Neural crest cell (in vitro differentiated cells): Measurements from ENCODE around the gene ABCC3. TPM values are rescaled to one million over a fixed set of nuclear protein-coding genes. Genes with fewer than 3 reads are reported as not detected.
"Not testable (repeated sequence)": the region's sequence is repeated elsewhere in the genome, so short reads cannot be mapped to it uniquely, and the experiment has no call there.

Source experiments
- DNase-seq: peaks from one replicate; pipeline ENCODE4 v3.0.0; 2021; ENCODE audit warnings: low read depth, mixed read lengths, low spot score
- H3K27ac Mint-ChIP-seq: one replicate; pipeline ENCODE4 v1.8.0; 2021; ENCODE audit warnings: mild to moderate bottlenecking, mixed read lengths; ENCODE audit not compliant: unreplicated experiment
- H3K27me3 Mint-ChIP-seq: 2 replicates; pipeline ENCODE4 v1.8.0; 2021; ENCODE audit warnings: low read depth, mild to moderate bottlenecking, mixed read lengths
- H3K36me3 Mint-ChIP-seq: 2 replicates; pipeline ENCODE4 v1.8.0; 2021; ENCODE audit warnings: low read depth, mild to moderate bottlenecking, mixed read lengths
- H3K4me1 Mint-ChIP-seq: 2 replicates; pipeline ENCODE4 v1.8.0; 2021; ENCODE audit warnings: mixed read lengths
- H3K4me3 Mint-ChIP-seq: one replicate; pipeline ENCODE4 v1.8.0; 2021; ENCODE audit warnings: mild to moderate bottlenecking, mixed read lengths
- H3K9me3 Mint-ChIP-seq: 2 replicates; pipeline ENCODE4 v1.8.0; 2021; ENCODE audit warnings: mixed read lengths
- total RNA-seq: library from RNA; stranded (reverse); gene quantifications from 2 replicates; pipeline ENCODE4 v1.2.1, GENCODE V29; 2021
- TF ChIP-seq, protein P1 (sequence below): fragments of 200-600 bp; sonication (generic); conservative IDR thresholded peaks from 2 replicates; pipeline ENCODE4 v1.5.0; 2021; ENCODE audit warnings: antibody characterized with exemption, mild to moderate bottlenecking

The ABCC3 gene
- total RNA-seq, 1 donor from 2014 or later: not detected

DNA sequence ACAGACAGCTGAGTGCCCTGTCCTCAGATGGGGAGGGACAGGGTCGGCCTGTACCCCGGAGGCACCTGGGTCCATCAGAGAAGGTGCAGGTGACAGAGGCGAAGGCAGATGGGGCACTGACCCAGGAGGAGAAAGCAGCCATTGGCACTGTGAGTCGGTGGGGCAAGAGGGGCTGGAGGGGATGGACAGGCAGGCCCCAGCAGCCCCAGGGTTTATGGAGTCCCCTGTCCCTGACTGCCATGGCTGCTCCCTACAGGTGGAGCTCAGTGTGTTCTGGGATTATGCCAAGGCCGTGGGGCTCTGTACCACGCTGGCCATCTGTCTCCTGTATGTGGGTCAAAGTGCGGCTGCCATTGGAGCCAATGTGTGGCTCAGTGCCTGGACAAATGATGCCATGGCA is 40.9 kb downstream of the ABCC3 start:
- DNase-seq: no peak
- Mint-ChIP-seq H3K4me1 (no peaks in the 10 kb centered on the region), H3K27ac (no peak overlapping the region), H3K9me3 (no peaks in the 10 kb centered on the region), H3K27me3 (no peaks in the 10 kb centered on the region), H3K4me3 (no peak overlapping the region), H3K36me3 (no peaks in the 10 kb centered on the region)
- TF ChIP-seq, protein P1, sequence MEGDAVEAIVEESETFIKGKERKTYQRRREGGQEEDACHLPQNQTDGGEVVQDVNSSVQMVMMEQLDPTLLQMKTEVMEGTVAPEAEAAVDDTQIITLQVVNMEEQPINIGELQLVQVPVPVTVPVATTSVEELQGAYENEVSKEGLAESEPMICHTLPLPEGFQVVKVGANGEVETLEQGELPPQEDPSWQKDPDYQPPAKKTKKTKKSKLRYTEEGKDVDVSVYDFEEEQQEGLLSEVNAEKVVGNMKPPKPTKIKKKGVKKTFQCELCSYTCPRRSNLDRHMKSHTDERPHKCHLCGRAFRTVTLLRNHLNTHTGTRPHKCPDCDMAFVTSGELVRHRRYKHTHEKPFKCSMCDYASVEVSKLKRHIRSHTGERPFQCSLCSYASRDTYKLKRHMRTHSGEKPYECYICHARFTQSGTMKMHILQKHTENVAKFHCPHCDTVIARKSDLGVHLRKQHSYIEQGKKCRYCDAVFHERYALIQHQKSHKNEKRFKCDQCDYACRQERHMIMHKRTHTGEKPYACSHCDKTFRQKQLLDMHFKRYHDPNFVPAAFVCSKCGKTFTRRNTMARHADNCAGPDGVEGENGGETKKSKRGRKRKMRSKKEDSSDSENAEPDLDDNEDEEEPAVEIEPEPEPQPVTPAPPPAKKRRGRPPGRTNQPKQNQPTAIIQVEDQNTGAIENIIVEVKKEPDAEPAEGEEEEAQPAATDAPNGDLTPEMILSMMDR: no peak

DNA sequence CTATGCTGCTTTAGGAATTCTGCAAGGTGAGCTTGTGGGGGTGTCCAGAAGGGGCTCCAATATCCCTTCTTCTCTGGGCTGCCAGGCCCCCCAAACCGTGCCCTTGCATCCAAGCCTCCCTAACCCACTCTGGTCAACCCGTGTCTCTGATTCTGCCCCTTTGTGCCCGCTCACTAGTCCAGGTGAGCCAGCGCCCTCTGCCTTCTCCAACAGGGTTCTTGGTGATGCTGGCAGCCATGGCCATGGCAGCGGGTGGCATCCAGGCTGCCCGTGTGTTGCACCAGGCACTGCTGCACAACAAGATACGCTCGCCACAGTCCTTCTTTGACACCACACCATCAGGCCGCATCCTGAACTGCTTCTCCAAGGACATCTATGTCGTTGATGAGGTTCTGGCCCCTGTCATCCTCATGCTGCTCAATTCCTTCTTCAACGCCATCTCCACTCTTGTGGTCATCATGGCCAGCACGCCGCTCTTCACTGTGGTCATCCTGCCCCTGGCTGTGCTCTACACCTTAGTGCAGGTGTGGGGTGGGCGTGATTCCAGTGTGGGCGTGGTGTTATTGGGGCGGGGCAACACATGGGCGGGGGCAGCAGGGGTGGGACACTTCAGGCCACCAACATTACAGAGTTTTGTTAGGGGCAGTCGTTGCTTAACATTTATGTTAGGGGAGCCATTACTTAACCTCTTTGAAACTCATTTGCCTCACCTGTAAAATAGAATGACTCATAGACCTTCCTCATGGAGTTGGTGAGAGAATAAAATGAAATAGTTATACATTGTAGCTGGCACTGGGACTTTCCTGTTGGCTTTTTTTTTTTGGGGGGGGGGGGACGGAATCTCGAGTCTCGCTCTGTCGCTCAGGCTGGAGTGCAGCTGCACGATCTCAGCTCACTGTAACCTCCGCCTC is 41.6 kb downstream of the ABCC3 start:
- Mint-ChIP-seq H3K27ac (no peak overlapping the region), H3K4me3 (no peak overlapping the region), H3K36me3 (no peaks in the 10 kb centered on the region), H3K4me1 (peaks cover 4% of the 10 kb centered on the region), H3K9me3 (no peaks in the 10 kb centered on the region), H3K27me3 (no peaks in the 10 kb centered on the region)
- TF ChIP-seq, protein P1: no peak
- no peak for DNase-seq

DNA sequence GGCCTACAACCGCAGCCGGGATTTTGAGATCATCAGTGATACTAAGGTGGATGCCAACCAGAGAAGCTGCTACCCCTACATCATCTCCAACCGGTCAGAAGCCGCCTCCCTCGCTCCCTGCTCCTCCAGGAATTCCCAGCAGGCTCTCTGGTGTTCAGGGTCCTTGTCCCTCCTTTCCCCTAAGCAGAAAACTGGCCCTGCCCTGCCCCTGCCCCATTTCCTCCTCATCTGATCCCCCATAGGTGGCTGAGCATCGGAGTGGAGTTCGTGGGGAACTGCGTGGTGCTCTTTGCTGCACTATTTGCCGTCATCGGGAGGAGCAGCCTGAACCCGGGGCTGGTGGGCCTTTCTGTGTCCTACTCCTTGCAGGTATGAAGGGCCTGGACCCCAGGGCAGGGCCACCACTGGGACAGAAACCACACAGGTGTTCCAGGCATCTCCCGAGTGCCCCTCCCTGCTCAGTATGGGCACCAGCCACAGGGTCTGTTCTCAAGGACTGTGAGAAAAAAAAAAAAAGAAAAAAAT is 43.2 kb downstream of the ABCC3 start:
- H3K27ac Mint-ChIP-seq: no peak overlapping the region
- H3K9me3 Mint-ChIP-seq: no peaks in the 10 kb centered on the region

DNA sequence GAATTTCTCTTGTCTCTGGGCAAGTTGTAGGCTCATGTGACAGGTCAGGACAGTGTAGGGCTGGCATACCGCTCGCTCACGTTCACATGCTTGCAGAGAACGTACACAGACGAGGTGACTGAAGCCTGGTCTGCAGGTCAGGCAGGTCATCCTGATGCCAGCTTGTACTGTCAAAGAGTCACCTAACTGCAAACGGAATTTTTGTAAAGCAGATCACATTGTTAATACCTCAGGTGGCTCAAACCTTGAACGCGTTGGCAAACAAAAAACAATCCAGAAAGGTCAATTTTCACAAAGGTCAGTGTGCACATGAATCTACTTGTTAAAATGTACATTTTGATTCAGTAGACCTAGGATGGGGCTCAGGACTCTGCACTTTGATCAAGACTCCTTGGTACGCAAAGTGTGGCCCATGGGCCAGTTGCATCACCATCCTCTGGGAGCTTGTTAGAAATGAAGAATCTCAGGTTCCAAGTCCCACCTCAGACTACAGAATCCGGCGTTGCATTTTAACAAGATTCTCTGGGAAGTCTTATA is 44.4 kb downstream of the ABCC3 start:
- TF ChIP-seq, protein P1: no peak
- DNase-seq: no peak

More for the DNA sequence above, 43.2 kb downstream of the ABCC3 start:
- H3K27me3 Mint-ChIP-seq: no peaks in the 10 kb centered on the region
- H3K4me1 Mint-ChIP-seq: peaks cover 16% of the 10 kb centered on the region
- DNase-seq: no peak
- H3K36me3 Mint-ChIP-seq: no peaks in the 10 kb centered on the region
- no peak overlapping the region for H3K4me3 Mint-ChIP-seq
- TF ChIP-seq, protein P1: no peak

DNA sequence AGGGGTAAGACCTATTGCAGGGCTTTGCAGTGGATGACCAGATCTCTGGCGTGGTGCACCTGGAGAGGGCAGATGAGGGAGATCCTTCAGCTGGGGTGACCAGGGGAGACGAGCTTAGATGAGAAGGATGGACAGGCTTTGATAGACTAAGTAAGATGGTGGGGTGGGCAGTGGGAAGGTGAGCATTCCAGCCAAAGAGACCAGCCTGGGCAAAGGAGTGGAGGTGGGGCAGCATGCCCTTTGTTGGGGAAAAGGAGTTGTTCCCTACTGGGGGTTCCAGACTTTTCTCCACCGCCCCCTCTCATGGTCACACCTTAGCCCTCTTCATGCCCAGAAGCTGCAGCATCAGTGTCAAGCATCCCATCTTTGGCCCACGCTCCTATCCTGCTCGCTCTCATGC is 45.4 kb downstream of the ABCC3 start:
- H3K27me3 Mint-ChIP-seq: no peaks in the 10 kb centered on the region
- H3K4me1 Mint-ChIP-seq: peaks cover 24% of the 10 kb centered on the region
- TF ChIP-seq, protein P1: no peak
- no peak overlapping the region for H3K27ac Mint-ChIP-seq
- H3K36me3 Mint-ChIP-seq: no peaks in the 10 kb centered on the region
- no peak for DNase-seq
- no peak overlapping the region for H3K4me3 Mint-ChIP-seq
- H3K9me3 Mint-ChIP-seq: no peaks in the 10 kb centered on the region

More for the DNA sequence above, 44.4 kb downstream of the ABCC3 start:
- Mint-ChIP-seq H3K36me3 (no peaks in the 10 kb centered on the region), H3K4me3 (no peak overlapping the region), H3K4me1 (peaks cover 18% of the 10 kb centered on the region), H3K27me3 (no peaks in the 10 kb centered on the region), H3K27ac (no peak overlapping the region), H3K9me3 (no peaks in the 10 kb centered on the region)

DNA sequence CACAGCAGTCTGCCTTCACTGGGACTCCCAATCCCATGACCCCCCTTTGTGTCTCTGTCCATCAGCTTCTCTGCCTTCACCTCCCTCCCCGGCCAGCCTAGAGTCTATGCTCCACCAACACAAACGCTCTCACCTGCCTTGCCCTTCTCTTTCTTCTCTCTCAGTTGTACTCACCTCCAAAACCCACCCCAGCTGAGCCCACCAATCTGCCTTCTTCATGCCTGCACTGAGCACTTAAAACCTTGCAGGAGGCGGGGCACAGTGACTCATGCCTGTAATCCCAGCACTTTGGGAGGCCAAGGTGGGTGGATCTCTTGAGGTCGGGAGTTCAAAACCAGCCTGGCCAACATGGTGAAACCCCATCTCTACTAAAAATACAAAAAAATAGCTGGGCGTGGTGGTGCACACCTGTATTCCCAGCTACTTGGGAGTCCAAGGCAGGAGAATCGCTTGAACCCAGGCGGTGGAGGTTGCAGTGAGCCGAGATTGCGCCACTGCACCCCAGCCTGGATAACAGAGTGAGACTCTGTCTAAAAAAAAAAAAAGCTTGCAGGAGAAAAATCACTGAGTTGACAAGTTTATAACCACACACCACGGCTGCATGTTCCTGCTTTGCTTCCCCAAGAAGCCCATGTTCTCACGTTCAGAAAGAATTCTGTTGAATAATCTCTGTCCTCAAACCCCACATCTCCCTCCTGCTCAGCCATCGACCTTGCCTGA is 46.0 kb downstream of the ABCC3 start:
- not testable (repeated sequence) for H3K27me3 Mint-ChIP-seq, H3K36me3 Mint-ChIP-seq, H3K4me3 Mint-ChIP-seq, DNase-seq, H3K9me3 Mint-ChIP-seq, H3K27ac Mint-ChIP-seq
- peaks cover 24% of the 10 kb centered on the region for H3K4me1 Mint-ChIP-seq
